Stimulated activated CD4-positive, alpha-beta T cell treated with anti-CD3 and anti-CD28 coated beads, TNF-alpha, amount 100 ng/mL, for 4 hours (primary cell): ENCODE data around the gene CNTN5.
"Not testable (repeated sequence)": the region's sequence is repeated elsewhere in the genome, so short reads cannot be mapped to it uniquely, and the experiment has no call there.

Experiments
- DNase-seq, 3 experiments: peaks; one replicate each; pipeline ENCODE4 v3.0.0-alpha.2; 2020; ENCODE audit warnings: low read depth in 3 of 3

Gene CNTN5

DNA sequence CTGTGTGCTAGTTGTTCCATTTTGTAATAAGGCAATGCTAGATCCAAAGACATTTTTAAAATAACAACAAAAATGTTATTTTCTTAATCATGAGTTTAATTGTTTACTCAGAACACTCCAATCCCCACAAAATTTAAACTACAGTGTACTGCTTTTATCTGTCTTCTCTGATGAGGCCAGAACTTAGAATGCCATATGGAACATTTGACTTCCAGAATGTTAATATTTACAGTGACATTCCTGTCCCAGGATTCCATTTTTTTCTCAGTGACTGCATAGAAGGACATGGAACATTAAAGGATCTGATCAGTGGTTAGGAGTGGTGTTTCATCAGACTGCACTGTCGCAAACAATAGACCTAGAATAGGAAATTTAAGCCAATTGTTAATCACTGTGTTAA, 1171.4 kb downstream of the CNTN5 start:
- no peak for DNase-seq

DNA sequence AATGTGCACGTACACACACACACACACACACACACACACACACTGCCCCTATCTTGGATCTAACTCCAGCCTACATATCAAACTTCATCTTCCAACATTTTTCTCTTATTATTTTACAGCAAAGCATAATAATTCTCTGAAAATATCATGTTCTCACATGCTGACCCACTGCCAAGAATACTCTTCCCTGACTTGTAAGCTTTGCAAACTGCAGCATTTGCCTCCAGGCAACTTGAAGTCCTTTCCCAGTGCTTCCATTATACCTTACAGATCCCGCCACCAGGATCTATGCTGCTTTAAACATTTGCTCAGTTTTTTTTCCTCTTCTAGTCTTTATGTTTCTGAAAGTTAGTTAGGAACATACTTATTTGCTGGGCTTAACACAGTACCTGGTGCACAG, 1183.0 kb downstream of the CNTN5 start:
- no peak for DNase-seq

DNA sequence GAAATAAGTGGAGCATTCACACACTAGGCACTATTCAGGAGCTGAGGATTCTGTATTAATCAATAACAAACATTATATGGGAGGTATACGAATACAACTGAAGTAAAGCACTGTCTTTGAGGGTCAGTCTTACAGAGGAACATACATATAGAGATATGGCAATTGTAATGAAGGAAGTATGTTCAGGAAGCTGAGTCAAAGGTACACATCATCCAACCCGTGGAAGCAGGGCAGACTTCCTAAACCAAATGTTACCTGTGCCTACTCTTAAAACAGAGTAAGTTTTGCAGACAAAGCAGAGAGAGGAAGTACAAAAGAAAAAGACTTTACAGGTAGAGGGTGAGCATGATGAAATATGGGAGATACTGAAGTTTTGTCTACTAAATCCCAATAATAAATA, 1185.2 kb downstream of the CNTN5 start:
- no peak for DNase-seq

DNA sequence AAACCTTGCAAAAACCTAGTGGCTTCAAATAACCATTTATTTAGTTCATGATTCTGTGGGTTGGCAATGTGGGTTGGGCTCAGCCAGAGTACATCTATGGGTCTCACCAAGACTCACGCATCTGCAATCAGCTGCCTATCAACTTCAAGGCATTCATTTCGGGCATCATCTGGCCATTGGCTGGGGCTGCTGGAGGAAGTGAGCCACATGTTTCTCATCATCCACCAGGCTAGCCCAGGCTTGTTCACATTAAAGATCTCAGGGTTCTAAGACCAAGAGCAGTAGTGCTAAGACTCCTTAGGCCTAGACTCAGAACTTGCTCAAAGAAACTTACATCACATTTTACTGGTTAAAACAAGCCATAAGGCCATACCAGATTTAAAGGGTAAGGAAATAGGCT, 1187.5 kb downstream of the CNTN5 start:
- DNase-seq: no peak

DNA sequence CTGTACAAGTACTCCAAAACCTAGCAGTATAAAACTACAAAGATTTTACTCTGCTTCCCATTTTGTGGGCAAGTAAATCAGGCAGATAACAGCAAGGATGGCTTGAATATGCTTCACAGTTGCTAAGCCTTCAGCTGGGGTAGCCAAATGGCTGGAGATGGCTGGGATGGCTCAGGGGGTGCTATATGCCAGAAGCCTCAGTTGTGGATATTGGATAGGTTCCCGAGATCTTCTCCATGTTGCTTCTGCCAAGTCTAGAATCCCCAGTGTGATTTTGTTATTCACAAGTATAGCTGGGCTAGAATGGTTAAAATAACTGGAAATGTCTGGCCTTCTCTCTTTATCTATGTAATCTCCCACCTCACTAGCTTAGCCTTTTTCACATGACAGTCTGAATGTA, 1194.0 kb downstream of the CNTN5 start:
- DNase-seq: no peak

DNA sequence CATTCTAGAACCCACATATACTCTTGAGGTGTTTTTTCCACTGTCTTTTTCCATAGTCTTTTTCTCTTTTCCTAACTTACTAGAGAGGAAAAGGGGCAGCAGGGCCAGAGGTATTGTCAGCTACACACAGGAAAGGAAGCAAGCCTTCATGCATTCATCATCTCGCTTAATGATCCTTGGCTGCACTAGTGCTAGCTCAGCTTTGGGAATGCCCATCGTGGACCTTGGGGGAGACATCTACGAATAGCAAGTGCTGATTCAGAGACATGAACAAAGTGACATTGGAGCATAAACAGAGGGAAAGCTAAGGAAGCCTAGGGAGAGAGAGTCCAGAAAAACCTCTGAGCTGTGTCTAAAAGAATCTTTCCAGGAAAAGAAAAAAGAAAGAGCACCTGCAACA, 1200.1 kb downstream of the CNTN5 start:
- no peak for DNase-seq

DNA sequence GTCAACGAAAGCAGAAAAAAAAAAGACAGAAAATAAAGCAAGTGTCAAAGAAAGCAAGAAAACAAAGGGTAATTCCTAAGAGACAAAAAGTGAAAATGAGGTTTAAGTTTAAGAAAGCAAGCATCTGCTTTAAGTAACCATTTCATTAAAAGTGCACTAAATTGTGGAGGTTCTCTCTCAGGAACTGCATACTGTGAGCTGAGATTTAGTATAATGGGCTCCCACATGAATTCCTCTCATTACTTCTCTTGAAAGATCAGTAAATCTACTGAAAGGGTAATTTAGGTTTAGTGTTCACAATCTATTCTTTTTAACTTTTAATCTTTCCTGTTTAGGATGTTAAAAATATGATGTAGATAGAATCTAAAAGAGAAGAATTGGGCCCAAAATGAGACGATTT, 1201.0 kb downstream of the CNTN5 start:
- DNase-seq: no peak

DNA sequence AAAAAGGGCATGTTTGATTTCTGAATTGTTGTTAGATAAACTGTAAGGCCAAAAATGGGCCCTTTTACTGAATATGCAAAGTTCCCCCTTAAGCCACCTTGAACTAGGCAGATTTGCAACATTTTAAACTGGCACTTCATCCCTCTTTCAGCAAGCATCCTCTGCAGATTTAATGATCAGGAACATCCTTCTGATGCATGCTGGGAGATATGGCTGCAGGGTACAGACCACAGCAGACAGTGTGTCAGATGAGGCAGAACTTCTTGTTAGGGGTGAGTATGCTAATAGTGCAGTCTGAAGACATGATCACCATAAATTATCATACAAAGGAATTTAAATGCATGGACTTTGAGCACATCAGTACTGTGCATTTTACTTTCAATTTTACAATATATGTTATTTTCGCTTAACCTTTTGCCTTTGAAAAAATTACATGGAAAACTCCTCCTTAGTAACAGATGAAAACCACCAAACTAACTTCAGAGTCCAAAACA, 1203.8 kb downstream of the CNTN5 start:
- DNase-seq: no peak

DNA sequence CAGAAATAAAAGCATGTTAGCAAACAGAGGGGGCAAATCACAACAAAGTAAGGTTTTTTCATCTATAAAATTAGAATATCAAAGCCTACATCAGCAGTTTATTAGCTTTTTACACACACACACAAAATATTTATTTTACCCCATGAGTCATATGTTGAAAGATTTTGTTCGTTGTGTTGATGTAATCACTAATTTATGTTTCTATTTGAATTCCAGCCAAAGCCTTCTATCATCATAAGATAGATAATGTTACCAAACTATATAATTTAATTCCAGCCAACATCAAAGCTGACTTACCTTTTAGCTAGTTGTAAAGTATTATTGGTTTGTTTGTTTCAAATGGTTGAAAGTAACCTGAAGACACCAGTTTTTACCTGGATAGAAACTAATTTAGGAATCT, 1208.3 kb downstream of the CNTN5 start:
- no peak for DNase-seq

DNA sequence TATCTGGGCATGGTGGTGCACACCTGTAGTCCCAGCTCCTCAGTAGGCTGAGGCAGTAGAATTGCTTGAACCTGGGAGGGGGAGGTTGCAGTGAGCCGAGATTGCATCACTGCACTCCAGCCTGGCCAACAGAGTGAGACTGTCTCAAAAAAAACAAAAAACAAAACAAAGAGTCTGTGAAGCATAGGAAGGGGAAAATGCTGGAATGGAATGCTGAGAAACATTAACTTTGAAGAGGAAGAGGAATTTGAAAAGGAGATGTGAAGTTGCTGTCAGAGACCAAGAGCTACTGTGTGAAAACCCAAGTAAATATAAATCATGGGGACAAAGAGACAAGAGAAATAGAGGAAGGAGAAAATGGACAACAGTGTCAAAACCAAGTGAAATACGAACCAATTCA, 1211.3 kb downstream of the CNTN5 start:
- no peak for DNase-seq

DNA sequence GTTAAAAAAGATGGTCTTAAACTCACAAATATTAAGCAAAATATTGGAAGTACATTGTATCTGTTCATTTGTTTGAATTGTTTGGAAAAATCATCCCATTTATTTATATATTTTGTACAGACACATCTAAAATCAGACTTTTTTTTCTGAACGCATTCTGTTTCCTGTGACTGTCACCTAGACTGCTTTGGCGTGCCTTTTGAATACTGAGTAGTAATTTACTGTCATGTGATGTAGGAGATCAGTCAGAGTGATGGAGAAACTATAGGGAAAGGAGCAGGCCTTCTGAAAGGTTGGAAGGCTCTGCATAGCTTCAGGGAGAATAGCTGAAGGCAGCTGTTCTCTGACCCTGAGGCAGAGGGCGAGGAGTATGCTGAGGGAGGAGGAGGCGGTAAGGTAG, 1214.3 kb downstream of the CNTN5 start:
- DNase-seq: no peak

DNA sequence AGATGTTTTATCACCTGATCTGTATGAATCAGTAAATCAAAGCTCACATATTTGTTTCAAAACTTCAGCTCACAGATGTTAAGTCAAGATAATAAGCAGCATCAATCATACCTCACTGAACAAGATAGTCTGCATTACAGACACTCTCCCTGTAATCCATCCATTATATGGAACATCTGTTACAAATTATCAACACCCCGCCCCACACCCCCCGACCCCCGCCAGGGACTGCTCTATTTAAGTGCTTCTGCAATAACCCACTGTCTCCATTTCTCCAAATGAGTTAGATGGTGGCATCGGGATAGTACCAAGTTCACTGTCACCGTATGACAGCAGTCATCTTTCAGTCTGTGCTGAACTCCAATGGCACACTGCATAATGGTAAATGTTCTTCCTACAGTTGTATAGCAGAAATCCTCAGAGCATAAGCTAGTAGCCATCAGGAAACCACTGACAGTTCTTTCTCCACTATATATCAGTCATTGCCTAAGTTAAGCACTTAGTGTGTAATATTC, 1219.3 kb downstream of the CNTN5 start:
- no peak for DNase-seq

DNA sequence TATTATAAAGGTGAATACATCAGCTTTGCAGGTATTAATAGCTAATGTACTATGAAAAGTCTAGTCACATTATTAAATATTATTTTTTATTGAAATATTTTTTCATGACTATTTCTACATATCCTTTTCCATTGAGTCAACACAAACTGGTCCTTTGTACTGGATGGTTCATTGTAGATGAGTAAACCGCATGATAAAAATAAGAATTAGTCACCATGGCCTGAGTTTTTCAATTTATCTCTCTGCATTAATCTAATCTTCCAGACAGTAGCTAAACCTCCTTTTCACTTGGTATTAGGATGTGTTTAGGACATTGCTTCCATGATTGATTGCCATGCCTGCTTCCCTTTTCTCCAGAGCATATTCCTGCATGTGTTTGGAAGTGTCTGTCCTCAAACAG, 1227.0 kb downstream of the CNTN5 start:
- DNase-seq: no peak

DNA sequence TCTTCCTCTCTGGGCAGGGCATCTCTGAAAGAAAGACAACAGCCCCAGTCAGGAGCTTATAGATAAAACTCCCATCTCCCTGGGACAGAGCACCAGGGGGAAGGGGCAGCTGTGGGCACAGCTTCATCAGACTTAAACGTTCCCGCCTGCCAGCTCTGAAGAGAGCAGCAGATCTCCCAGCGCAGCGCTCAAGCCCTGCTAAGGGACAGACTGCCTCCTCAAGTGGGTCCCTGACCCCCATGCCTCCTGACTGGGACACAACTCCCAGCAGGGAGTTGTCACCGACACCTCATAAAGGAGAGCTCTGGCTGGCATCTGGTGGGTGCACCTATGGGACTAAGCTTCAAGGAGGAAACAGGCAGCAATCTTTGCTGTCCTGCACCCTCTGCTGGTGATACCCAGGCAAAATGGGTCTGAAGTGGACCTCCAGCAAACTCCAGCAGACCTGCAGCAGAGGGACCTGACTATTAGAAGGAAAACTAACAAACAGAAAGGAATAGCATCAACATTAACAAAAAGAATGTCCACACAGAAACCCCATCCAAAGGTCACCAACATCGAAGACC, 1236.6 kb downstream of the CNTN5 start:
- not testable (repeated sequence) for DNase-seq

DNA sequence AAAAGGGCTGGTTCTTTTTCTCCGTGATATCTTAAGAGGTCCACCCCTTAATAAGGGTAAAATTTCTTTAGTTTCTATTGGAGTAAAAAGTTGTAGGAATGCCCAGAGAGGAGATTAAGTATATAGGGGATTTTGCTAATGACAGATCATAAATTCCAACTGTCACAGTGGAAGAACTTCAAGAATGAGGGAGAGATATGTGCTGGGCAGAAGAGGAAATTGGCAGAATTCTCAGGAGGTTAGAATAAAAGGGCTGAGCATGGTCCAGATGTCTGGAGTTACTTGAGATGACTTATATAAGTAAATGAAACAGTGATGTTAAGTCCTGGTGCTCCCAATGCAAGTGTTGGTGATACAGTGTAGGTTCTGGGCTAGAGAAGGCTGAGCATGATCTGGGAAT, 1248.8 kb downstream of the CNTN5 start:
- DNase-seq: no peak

DNA sequence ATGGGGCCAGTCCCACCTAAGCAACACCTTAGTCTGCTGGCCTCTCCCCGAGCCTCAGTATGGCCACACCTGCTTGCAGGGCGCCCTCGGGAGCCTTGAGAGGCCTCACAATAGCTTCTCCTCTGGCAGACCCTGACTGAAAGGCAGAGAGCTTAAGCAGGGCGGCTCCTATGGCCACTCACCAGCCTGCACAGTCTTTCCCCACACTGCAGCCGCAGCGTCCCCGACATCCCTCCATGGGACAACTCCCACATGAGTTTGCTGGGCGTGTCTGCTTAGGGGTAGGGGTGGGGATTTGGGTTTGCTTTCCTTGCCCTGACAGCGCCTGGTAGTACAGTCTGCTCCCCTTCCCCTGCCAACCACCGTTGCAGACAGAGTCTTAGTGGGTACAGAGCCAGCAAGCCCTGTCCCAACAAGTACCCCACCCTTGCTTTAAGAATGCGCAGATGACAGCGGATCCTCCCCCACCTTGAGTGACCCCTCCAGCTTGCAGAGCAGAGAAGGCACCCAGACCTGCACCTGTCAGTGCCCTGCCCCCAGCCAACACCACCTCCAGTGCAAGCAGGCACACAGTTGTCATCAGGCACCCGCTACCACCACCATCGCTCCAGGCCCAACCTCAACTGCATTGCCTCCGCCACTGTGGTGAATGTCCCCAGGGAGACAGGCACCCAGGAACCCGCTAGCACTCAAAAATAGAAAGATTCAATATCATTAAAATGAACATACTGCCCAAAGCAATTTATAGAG, 1252.5 kb downstream of the CNTN5 start:
- DNase-seq: no peak

DNA sequence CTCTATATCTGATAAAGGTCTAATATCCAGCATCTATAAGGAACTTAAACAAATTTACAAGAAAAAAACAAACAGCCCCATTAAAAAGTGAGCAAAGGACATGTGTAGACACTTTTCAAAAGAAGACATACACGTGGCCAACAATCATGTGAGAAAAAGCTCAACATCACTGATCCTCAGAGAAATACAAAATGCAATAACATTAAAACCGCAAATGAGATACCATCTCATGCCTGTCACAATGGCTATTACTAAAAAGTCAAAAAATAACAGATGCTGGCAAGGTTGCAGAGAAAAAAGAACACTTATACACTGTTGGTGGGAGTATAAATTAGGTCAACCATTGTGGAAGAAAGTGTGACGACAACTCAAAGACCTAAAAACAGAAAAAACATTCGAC, 1253.7 kb downstream of the CNTN5 start:
- not testable (repeated sequence) for DNase-seq

DNA sequence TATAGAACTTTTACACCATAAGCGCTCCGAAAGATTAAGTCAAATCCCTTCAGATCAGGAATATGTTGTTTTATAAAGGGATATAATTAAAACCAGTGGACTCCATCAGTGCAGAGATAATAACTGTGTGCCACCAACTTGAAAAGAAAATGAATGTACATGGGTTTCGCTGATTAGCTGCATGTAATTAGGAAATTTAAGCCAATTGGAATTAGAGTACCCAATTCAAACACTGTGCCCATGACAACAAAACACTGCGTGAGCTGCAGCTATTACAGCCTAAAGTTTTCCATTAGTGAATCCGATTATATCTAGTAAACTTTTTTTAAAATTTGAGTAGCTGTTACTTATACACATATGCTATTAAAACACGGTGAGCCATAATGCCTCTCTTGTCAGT, 1274.0 kb downstream of the CNTN5 start:
- no peak for DNase-seq

DNA sequence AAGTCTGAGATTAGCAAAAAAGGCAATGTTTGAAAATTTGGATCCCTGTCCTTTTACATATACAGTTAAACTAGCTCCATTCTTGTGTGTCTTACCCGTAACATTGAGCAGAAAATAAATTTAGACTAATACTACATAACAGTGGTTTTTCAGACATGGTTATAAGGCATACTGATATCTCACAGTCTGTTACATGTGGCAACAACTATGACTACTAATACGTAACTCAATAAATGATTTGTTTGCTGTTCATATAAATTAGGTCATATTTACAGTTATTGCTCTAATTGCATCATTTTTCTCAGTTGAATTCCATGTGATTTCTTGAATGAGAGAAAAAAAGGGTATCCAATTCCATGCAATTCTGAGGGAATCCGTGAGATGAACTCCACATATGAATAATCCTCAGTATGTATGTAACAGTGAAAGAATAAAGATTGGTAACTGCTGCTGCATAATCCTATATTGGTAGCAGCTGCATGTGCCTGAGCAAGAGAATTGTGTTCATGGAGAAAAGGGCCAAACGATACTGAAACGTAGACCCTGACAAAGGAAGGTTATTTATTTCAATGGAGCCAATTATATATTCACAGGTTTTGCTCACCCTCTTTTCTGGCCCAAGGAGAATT, 1275.4 kb downstream of the CNTN5 start:
- no peak for DNase-seq

DNA sequence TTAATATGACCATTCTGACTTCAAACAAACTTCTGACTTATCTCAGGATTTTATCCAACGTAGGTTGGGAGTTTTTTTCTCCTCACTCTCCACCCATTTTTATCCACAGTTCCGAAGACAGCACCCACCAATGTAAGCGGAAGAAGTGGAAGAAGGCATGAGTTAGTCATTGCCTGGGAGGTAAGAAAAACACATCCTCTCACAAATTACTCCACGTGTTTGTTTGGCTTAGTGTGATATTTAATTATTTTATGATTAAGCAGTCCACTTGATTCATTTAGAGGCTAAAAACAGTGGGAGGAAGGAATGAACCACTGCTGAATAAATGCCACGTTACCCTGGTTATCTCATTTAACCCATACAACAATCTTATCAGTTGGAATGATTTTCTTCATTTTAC, 1276.8 kb downstream of the CNTN5 start:
- no peak for DNase-seq

DNA sequence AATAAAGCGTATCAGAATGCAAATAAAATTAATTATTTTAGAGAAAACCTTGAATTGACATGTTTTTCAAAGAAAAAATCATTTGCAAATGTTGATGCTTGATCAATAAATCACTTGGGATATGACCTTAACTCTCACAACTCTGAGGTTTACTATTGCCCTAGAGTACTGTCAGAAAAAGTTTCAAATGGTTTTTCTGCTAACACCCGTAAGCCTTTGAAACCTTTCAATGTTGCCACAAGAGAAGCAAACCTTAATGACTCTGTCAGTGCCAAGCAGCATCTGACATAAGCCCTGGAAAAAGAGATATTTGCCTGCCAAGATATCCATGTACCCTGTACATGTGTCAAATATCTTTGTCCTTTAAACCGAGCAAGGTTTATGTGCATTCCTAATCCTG, 1282.1 kb downstream of the CNTN5 start:
- no peak for DNase-seq

DNA sequence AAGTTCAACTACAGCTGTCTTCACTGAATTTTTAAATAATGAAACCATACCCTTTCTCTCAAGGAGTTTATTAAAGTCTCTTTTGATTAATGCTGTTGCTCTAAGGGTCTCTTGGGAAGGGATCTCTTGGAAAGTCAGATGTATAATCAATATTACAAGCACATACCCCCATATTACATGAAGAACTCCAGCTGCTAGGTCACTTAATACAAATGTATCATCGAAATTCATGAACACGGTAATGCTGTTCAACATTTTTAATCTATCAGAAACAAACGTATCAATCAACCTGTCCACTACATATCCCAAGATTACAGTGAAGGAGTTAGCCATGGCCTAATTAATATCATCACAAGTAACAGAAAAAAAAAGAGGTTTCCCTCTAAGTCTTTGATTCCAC, 1283.1 kb downstream of the CNTN5 start:
- no peak for DNase-seq

DNA sequence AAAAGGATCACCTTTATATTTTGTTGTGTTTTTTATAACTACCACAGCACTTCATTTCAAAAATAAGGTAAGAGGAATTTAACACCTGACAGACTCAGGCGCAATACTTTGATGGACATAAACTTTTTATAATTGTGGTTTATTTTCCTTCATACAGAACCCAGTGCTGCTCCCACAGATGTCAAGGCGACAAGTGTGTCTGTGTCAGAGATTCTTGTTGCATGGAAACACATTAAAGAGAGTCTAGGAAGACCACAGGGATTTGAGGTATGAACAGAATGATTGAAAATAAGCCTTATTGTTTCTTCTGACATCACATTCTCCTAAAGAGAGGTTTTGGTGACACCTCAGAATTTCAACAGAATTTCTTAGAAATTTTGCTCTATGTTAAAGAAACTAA, 1287.5 kb downstream of the CNTN5 start:
- DNase-seq: no peak
